Activated CD4-positive, alpha-beta memory T cell treated with anti-CD3 and anti-CD28 coated beads for 36 hours (primary cell): ENCODE data around the gene ZNF428. TPM values are rescaled to one million over a fixed set of nuclear protein-coding genes. Genes with fewer than 3 reads are reported as not detected.
"Not testable (repeated sequence)": the region's sequence is repeated elsewhere in the genome, so short reads cannot be mapped to it uniquely, and the experiment has no call there.

ENCODE experiments used
- CTCF ChIA-PET: fragments of 350-600 bp; sonication (Branson Sonifier 250); formaldehyde crosslinking; loops from one replicate; lab custom pipeline; 2021; ENCODE audit warnings: antibody characterized with exemption, inconsistent platforms; lab: Charles Lee
- POLR2A ChIA-PET: fragments of 350-600 bp; sonication (Branson Sonifier 250); formaldehyde crosslinking; loops from one replicate; lab custom pipeline; 2021; ENCODE audit warnings: antibody characterized with exemption; lab: Charles Lee
- DNase-seq: peaks from one replicate; pipeline ENCODE4 v3.0.0-alpha.2; 2020
- H3K27ac Mint-ChIP-seq: one replicate; pipeline ENCODE4 v1.8.0; 2021; ENCODE audit warnings: mixed read lengths
- H3K27me3 Mint-ChIP-seq: one replicate; pipeline ENCODE4 v1.8.0; 2021; ENCODE audit warnings: mixed read lengths
- H3K36me3 Mint-ChIP-seq: one replicate; pipeline ENCODE4 v1.8.0; 2021; ENCODE audit warnings: mixed read lengths
- H3K4me1 Mint-ChIP-seq: one replicate; pipeline ENCODE4 v1.8.0; 2021; ENCODE audit warnings: low read depth, mixed read lengths
- H3K4me3 Mint-ChIP-seq: one replicate; pipeline ENCODE4 v1.8.0; 2021; ENCODE audit warnings: mild to moderate bottlenecking, mixed read lengths
- H3K9me3 Mint-ChIP-seq: one replicate; pipeline ENCODE4 v1.8.0; 2021; ENCODE audit warnings: mixed read lengths
- intact Hi-C: fragments of 100-400 bp; cut with micrococcal nuclease; formaldehyde crosslinking; loops from one replicate; pipeline ENCODE4 v1.15.1; 2023
- total RNA-seq, 2 experiments: library from RNA; stranded (reverse); gene quantifications; one replicate each; pipeline ENCODE4 v1.2.3, GENCODE V29; 2021

ZNF428 gene
- total RNA-seq, 2 experiments from 2014 or later: 11.7 to 12.5 TPM

GRCh38 chr19:43656436-43656835 lies 37.0 kb upstream of the ZNF428 start:
- peaks cover 41% of the 10 kb centered on the region for H3K36me3 Mint-ChIP-seq
- no peaks in the 10 kb centered on the region for H3K4me1 Mint-ChIP-seq
- H3K27ac Mint-ChIP-seq: no peak overlapping the region
- no peaks in the 10 kb centered on the region for H3K27me3 Mint-ChIP-seq
- no peak overlapping the region for H3K4me3 Mint-ChIP-seq
- H3K9me3 Mint-ChIP-seq: peaks cover 13% of the 10 kb centered on the region
- ChIA-PET POLR2A (no interaction called here), CTCF (no interaction called here)
- DNase-seq: no peak
- intact Hi-C loops: no loop called here

GRCh38 chr19:43652546-43652874 lies 33.1 kb upstream of the ZNF428 start:
- Mint-ChIP-seq H3K9me3 (no peaks in the 10 kb centered on the region), H3K36me3 (peaks cover 30% of the 10 kb centered on the region), H3K4me1 (no peaks in the 10 kb centered on the region), H3K27ac (no peak overlapping the region), H3K27me3 (no peaks in the 10 kb centered on the region), H3K4me3 (no peak overlapping the region)
- CTCF ChIA-PET: interaction anchor here (1.0 to 1.4 kb wide), 5 partner anchors 11 to 206 kb away, joined by 3 to 6 read pairs (median 4); no protein-coding TSS in a partner anchor
- POLR2A ChIA-PET: no interaction called here
- intact Hi-C loops: no loop called here
- no peak for DNase-seq

- peak; percentile 64 for DNase-seq
- no peaks in the 10 kb centered on the region for H3K9me3 Mint-ChIP-seq
- POLR2A ChIA-PET: no interaction called here
- CTCF ChIA-PET: interaction anchor here (1.0 to 1.4 kb wide), 5 partner anchors 11 to 205 kb away, joined by 3 to 6 read pairs (median 4); no protein-coding TSS in a partner anchor
- no peaks in the 10 kb centered on the region for H3K27me3 Mint-ChIP-seq
- peaks cover 35% of the 10 kb centered on the region for H3K36me3 Mint-ChIP-seq
- H3K4me1 Mint-ChIP-seq: no peaks in the 10 kb centered on the region
- H3K27ac Mint-ChIP-seq: no peak overlapping the region
- intact Hi-C loops: no loop called here
- H3K4me3 Mint-ChIP-seq: no peak overlapping the region
Measured at GRCh38 chr19:43651758-43652545, 32.5 kb upstream of the ZNF428 start.

- ChIA-PET POLR2A (interaction anchor here (0.7 kb wide), 1 partner anchor 149 kb away, joined by 5 read pairs; no protein-coding TSS in a partner anchor), CTCF (interaction anchor here (1.0 to 1.9 kb wide), 2 partner anchors 9 to 95 kb away, joined by 3 to 5 read pairs; no protein-coding TSS in a partner anchor)
- H3K4me3 Mint-ChIP-seq, H3K4me1 Mint-ChIP-seq, H3K9me3 Mint-ChIP-seq, intact Hi-C loops, H3K27ac Mint-ChIP-seq, H3K27me3 Mint-ChIP-seq, DNase-seq: not testable (repeated sequence)
- peaks cover 30% of the 10 kb centered on the region for H3K36me3 Mint-ChIP-seq
Measured at GRCh38 chr19:43650276-43650675, 30.8 kb upstream of the ZNF428 start.

- no peak for DNase-seq
- POLR2A ChIA-PET: interaction anchor here (0.6 to 1.0 kb wide), 3 partner anchors 16 to 150 kb away, joined by 3 to 5 read pairs (median 4); no protein-coding TSS in a partner anchor
- Mint-ChIP-seq H3K27ac (no peak overlapping the region), H3K4me3 (no peak overlapping the region), H3K4me1 (no peaks in the 10 kb centered on the region), H3K36me3 (peaks cover 26% of the 10 kb centered on the region), H3K27me3 (no peaks in the 10 kb centered on the region), H3K9me3 (peaks cover 6% of the 10 kb centered on the region)
- CTCF ChIA-PET: interaction anchor here (1.0 to 1.9 kb wide), 2 partner anchors 23 to 94 kb away, joined by 4 to 5 read pairs; no protein-coding TSS in a partner anchor
- intact Hi-C loops: no loop called here
Measured at GRCh38 chr19:43649514-43649913, 30.1 kb upstream of the ZNF428 start.

- DNase-seq: no peak
- ChIA-PET POLR2A (interaction anchor here (0.9 to 1.0 kb wide), 2 partner anchors 23 to 129 kb away, joined by 4 read pairs; no protein-coding TSS in a partner anchor), CTCF (interaction anchor here (1.9 kb wide), 1 partner anchor 93 kb away, joined by 5 read pairs; no protein-coding TSS in a partner anchor)
- Mint-ChIP-seq H3K9me3 (peaks cover 6% of the 10 kb centered on the region), H3K36me3 (peaks cover 25% of the 10 kb centered on the region), H3K4me3 (no peak overlapping the region), H3K4me1 (no peaks in the 10 kb centered on the region), H3K27ac (no peak overlapping the region), H3K27me3 (no peaks in the 10 kb centered on the region)
- intact Hi-C loops: no loop called here
Measured at GRCh38 chr19:43648633-43649032, 29.2 kb upstream of the ZNF428 start.

- DNase-seq: no peak
Measured at GRCh38 chr19:43644181-43644580, 24.8 kb upstream of the ZNF428 start.

GRCh38 chr19:43643326-43643725 lies 23.9 kb upstream of the ZNF428 start:
- peaks cover 19% of the 10 kb centered on the region for H3K27me3 Mint-ChIP-seq
- no peak overlapping the region for H3K4me3 Mint-ChIP-seq
- no peak for DNase-seq
- H3K9me3 Mint-ChIP-seq: peaks cover 6% of the 10 kb centered on the region
- H3K36me3 Mint-ChIP-seq: peaks cover 13% of the 10 kb centered on the region
- ChIA-PET POLR2A (no interaction called here), CTCF (no interaction called here)
- H3K4me1 Mint-ChIP-seq: peaks cover 11% of the 10 kb centered on the region
- no peak overlapping the region for H3K27ac Mint-ChIP-seq
- intact Hi-C loops: no loop called here

More at GRCh38 chr19:43644181-43644580, 24.8 kb upstream of the ZNF428 start:
- H3K9me3 Mint-ChIP-seq: peaks cover 6% of the 10 kb centered on the region
- no peak overlapping the region for H3K4me3 Mint-ChIP-seq
- H3K4me1 Mint-ChIP-seq: peaks cover 7% of the 10 kb centered on the region
- H3K36me3 Mint-ChIP-seq: peaks cover 18% of the 10 kb centered on the region
- ChIA-PET POLR2A (no interaction called here), CTCF (no interaction called here)
- intact Hi-C loops: no loop called here
- no peak overlapping the region for H3K27ac Mint-ChIP-seq
- peaks cover 11% of the 10 kb centered on the region for H3K27me3 Mint-ChIP-seq

- ChIA-PET CTCF (no interaction called here), POLR2A (interaction anchor here (0.6 kb wide), 1 partner anchor 114 kb away, joined by 3 read pairs; no protein-coding TSS in a partner anchor)
- DNase-seq: no peak
- Mint-ChIP-seq H3K4me3 (no peak overlapping the region), H3K27ac (no peak overlapping the region), H3K9me3 (peaks cover 6% of the 10 kb centered on the region), H3K27me3 (peaks cover 25% of the 10 kb centered on the region), H3K36me3 (peaks cover 11% of the 10 kb centered on the region), H3K4me1 (peaks cover 11% of the 10 kb centered on the region)
- intact Hi-C loops: no loop called here
Measured at GRCh38 chr19:43642531-43642930, 23.1 kb upstream of the ZNF428 start.

- H3K4me3 Mint-ChIP-seq: peak overlapping the region; percentile 7
- peaks cover 3% of the 10 kb centered on the region for H3K9me3 Mint-ChIP-seq
- intact Hi-C loops: no loop called here
- peaks cover 28% of the 10 kb centered on the region for H3K27me3 Mint-ChIP-seq
- DNase-seq: no peak
- ChIA-PET CTCF (interaction anchor here (1.1 to 1.3 kb wide), 3 partner anchors 9 to 27 kb away, joined by 3 to 4 read pairs (median 3); no protein-coding TSS in a partner anchor), POLR2A (no interaction called here)
- H3K4me1 Mint-ChIP-seq: peaks cover 11% of the 10 kb centered on the region
- no peak overlapping the region for H3K27ac Mint-ChIP-seq
- peaks cover 3% of the 10 kb centered on the region for H3K36me3 Mint-ChIP-seq
Measured at GRCh38 chr19:43641333-43641732, 21.9 kb upstream of the ZNF428 start.

- no peak for DNase-seq
- peaks cover 31% of the 10 kb centered on the region for H3K27me3 Mint-ChIP-seq
- intact Hi-C loops: no loop called here
- peak overlapping the region; percentile 18 for H3K27ac Mint-ChIP-seq
- peak overlapping the region; percentile 60 for H3K4me3 Mint-ChIP-seq
- H3K36me3 Mint-ChIP-seq: no peaks in the 10 kb centered on the region
- ChIA-PET POLR2A (no interaction called here), CTCF (interaction anchor here (1.0 to 1.3 kb wide), 2 partner anchors 14 to 28 kb away, joined by 3 to 4 read pairs; no protein-coding TSS in a partner anchor)
- H3K9me3 Mint-ChIP-seq: no peaks in the 10 kb centered on the region
- H3K4me1 Mint-ChIP-seq: peaks cover 11% of the 10 kb centered on the region
Measured at GRCh38 chr19:43640424-43640757, 21.0 kb upstream of the ZNF428 start.
